AG04450 (cell line): Measurements from ENCODE around the gene PSMF1. TPM values are rescaled to one million over a fixed set of nuclear protein-coding genes. Genes with fewer than 3 reads are reported as not detected.
A peak's percentile ranks its signal among the peaks of the same experiment; 100 is the strongest.

Experiments used
- CTCF ChIA-PET: fragments of 300-600, 350-600 bp; formaldehyde crosslinking; extraction: SDS; loops from one replicate; lab custom pipeline; 2022; ENCODE audit warnings: antibody characterized with exemption, inconsistent platforms; lab: Charles Lee
- POLR2A ChIA-PET: fragments of 350-600 bp; formaldehyde crosslinking; extraction: SDS; loops from one replicate; lab custom pipeline; 2021; ENCODE audit warnings: antibody characterized with exemption, inconsistent platforms; lab: Yijun Ruan, JAX
- DNase-seq: peaks from one replicate; pipeline ENCODE4 v3.0.0-alpha.2; 2011; ENCODE audit warnings: low read depth, low spot score
- H3K27ac ChIP-seq: one replicate; pipeline ENCODE4 v1.5.1; 2012; ENCODE audit warnings: low read depth, low read length, control low read depth
- H3K27me3 ChIP-seq: one replicate; pipeline ENCODE4 v1.6.0; 2012; ENCODE audit warnings: low read length; ENCODE audit not compliant: control insufficient read depth, insufficient read depth
- H3K4me3 ChIP-seq: 2 replicates; pipeline ENCODE4 v1.5.1; 2011; ENCODE audit warnings: mild to moderate bottlenecking, low read depth, low read length, control low read depth
- H3K9me3 ChIP-seq: 2 replicates; pipeline ENCODE4 v1.5.1; 2012; ENCODE audit warnings: low read length; ENCODE audit not compliant: control insufficient read depth, insufficient read depth
- polyA plus RNA-seq: library from polyadenylated mRNA; depleted of rRNA; stranded (reverse); fragments of >200 nt; gene quantifications from 2 replicates; pipeline ENCODE4 v1.2.3, GENCODE V29; 2011
- TF ChIP-seq, protein P1 (sequence below): IDR thresholded peaks from 2 replicates; pipeline ENCODE4 v1.5.1; 2011; ENCODE audit warnings: low read depth, low read length, control low read depth, inconsistent platforms

PSMF1 gene
- polyA plus RNA-seq, 1 experiment, result 116 TPM

DNA sequence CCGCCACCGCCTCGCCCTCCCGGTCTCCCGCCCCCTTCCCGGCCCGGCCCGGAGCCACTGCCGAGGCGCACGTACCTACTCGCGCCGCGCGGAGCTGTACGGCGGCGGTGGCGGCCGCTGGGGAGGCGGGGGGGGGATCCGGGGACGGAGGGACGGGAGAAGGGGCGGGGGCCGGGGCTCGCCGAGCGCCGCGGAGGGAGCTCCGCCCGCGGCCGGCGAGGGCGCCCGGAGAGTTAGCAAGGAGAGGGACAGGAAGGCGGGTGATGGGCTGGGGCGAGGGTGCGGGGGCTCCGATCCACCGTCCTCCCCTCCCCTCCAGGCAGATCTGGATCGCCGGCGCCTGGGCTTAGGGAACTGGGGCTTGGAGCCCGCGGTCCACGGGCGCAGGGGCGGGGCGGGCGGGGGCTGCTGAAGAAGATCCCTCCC lies 66.9 kb downstream of the PSMF1 start:
- ChIA-PET CTCF (interaction anchor here (0.6 to 1.5 kb wide), 5 partner anchors 11 to 942 kb away, joined by 3 to 12 read pairs (median 4); no protein-coding TSS in a partner anchor), POLR2A (no interaction called here)
- Histone ChIP-seq H3K27ac (no peak overlapping the region), H3K4me3 (peak overlapping the region; percentile 37), H3K9me3 (no peaks in the 10 kb centered on the region), H3K27me3 (peaks cover 39% of the 10 kb centered on the region)
- TF ChIP-seq, protein P1, sequence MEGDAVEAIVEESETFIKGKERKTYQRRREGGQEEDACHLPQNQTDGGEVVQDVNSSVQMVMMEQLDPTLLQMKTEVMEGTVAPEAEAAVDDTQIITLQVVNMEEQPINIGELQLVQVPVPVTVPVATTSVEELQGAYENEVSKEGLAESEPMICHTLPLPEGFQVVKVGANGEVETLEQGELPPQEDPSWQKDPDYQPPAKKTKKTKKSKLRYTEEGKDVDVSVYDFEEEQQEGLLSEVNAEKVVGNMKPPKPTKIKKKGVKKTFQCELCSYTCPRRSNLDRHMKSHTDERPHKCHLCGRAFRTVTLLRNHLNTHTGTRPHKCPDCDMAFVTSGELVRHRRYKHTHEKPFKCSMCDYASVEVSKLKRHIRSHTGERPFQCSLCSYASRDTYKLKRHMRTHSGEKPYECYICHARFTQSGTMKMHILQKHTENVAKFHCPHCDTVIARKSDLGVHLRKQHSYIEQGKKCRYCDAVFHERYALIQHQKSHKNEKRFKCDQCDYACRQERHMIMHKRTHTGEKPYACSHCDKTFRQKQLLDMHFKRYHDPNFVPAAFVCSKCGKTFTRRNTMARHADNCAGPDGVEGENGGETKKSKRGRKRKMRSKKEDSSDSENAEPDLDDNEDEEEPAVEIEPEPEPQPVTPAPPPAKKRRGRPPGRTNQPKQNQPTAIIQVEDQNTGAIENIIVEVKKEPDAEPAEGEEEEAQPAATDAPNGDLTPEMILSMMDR, result no peak
- DNase-seq, result no peak

DNA sequence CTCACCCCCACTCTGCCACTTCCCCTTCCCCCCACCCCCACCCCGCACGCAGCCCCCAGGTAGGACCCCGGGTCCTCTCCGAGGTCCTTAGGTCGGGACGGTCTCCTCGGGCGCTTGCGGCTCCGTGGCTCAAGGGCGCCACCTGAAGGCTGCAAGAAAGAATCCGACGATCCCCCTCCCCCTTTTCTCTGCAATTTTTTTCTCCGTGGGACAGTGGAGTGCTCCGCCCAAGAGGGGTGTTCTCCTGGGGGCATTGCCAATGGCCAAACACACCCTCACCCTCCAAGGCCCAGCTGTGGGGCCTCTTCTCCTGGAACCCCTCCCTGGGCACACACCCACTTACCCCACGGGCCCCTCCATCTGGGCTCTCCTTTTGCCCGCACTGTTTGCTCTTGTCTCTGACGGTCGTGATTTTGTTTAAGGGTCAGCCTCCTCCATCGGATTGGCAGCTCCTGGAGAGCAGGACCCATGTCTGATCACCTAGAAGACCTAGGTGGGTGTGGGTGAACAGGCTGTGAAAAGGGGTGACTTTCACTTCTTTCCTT lies 67.5 kb downstream of the PSMF1 start:
- Histone ChIP-seq H3K4me3 (peak overlapping the region; percentile 37), H3K27ac (no peak overlapping the region), H3K9me3 (no peaks in the 10 kb centered on the region), H3K27me3 (peaks cover 44% of the 10 kb centered on the region)
- TF ChIP-seq, protein P1, result peak; percentile 59
- ChIA-PET CTCF (interaction anchor here (0.6 to 1.5 kb wide), 5 partner anchors 10 to 942 kb away, joined by 3 to 12 read pairs (median 4); no protein-coding TSS in a partner anchor), POLR2A (no interaction called here)
- DNase-seq, result no peak

DNA sequence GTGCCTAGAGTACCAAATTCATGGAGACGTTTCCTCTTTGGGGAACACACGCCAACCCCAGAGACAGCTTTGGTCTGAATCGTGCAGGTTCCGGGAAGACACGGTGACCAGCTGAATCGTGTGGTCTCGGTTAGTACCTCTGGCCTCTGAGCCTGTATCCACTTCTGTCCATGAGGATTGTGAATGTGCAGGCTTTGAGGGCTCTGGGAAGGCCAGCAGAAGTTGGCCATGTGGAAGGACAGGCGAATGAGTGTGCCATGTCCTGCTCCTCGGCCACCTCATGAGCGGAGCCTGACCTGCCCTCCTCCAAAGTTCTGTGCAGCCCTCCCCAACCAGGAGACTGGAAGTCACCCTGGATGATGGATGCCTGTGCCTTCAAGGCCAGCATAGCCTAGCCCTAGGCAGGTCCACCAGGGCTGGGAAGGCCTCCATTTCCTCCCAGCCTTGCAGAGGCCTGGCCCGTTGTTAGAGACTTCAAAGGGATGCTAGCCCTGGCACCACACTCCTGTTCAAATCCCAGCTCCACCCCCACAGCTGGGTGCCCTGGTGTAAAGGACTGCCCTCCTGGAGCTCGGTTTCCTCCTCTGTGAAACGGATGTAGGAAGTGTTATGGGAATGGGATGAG lies 68.1 kb downstream of the PSMF1 start:
- DNase-seq, result no peak
- Histone ChIP-seq H3K27me3 (peaks cover 46% of the 10 kb centered on the region), H3K4me3 (no peak overlapping the region), H3K27ac (no peak overlapping the region), H3K9me3 (no peaks in the 10 kb centered on the region)
- POLR2A ChIA-PET, result no interaction called here
- CTCF ChIA-PET, result interaction anchor here (1.4 to 1.5 kb wide), 3 partner anchors 10 to 61 kb away, joined by 3 to 4 read pairs (median 4); no protein-coding TSS in a partner anchor
- TF ChIP-seq, protein P1, result no peak

DNA sequence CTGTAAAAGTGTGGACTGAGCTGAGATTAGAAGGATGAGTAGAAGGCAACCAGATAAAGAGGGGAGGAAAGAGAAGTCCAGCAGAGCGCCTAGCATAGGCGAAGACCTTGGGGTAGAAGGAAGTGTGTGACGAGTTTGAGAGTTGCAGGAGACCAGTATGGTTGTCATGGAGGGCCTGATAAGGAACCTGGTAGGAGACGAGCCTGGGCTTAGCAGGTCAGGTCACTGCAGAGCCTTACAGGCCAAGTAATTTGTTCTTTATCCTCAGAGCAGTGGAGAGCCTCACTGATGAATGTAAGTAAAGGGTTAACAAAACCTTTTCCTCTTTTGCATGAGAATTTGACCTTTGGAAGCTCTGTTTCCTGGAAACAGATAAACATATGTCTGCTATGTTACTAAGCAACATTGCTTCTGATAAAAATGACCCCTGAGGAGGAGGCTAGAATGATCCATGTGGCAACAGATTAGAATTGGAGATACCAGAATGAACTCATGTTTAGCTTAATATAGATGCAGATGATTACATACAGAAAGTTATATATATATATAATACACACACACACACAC lies 69.3 kb downstream of the PSMF1 start:
- H3K27me3 ChIP-seq, result peaks cover 44% of the 10 kb centered on the region
- H3K9me3 ChIP-seq, result no peaks in the 10 kb centered on the region
- H3K4me3 ChIP-seq, result no peak overlapping the region
- H3K27ac ChIP-seq, result no peak overlapping the region
- ChIA-PET CTCF (interaction anchor here (0.6 to 1.4 kb wide), 2 partner anchors 62 to 232 kb away, joined by 3 to 4 read pairs; no protein-coding TSS in a partner anchor), POLR2A (no interaction called here)
- TF ChIP-seq, protein P1, result no peak
- DNase-seq, result no peak

DNA sequence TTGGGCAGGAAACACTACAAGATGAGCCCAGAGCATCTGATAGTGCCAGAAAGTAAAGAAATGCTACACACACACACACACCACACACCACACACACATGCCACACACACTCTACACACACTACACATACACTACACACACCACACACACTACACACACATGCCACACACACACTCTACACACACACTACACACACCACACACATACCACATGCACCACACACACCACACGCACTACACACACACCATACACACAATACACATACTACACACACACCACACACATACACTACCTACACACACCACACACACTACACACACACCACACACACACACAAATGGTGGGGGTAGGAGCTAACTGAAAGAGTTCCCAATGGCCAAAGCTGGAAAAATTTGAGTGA lies 69.9 kb downstream of the PSMF1 start:
- no peak for DNase-seq
- CTCF ChIA-PET, result no interaction called here
- TF ChIP-seq, protein P1, result no peak
- POLR2A ChIA-PET, result no interaction called here
- Histone ChIP-seq H3K9me3 (no peaks in the 10 kb centered on the region), H3K27ac (no peak overlapping the region), H3K4me3 (no peak overlapping the region), H3K27me3 (peaks cover 40% of the 10 kb centered on the region)
